Dermis microvascular lymphatic vessel endothelial cell (primary cell): ENCODE results near the gene TMEM131. TPM values are rescaled to one million over a fixed set of nuclear protein-coding genes. Genes with fewer than 3 reads are reported as not detected.

Experiments
- DNase-seq, 2 donors: peaks; one replicate each; pipeline versions ENCODE4 v3.0.0 to v3.0.0-alpha.2; 2010; ENCODE audit warnings: low read depth in 2 of 2
- total RNA-seq: library from RNA; depleted of rRNA; stranded (reverse); fragments of >200 nt; gene quantifications from 2 replicates; pipeline ENCODE4 v1.2.1, GENCODE V29; 2014

Gene TMEM131
- total RNA-seq, 1 donor from 2014 or later, result 9.2 TPM

DNA sequence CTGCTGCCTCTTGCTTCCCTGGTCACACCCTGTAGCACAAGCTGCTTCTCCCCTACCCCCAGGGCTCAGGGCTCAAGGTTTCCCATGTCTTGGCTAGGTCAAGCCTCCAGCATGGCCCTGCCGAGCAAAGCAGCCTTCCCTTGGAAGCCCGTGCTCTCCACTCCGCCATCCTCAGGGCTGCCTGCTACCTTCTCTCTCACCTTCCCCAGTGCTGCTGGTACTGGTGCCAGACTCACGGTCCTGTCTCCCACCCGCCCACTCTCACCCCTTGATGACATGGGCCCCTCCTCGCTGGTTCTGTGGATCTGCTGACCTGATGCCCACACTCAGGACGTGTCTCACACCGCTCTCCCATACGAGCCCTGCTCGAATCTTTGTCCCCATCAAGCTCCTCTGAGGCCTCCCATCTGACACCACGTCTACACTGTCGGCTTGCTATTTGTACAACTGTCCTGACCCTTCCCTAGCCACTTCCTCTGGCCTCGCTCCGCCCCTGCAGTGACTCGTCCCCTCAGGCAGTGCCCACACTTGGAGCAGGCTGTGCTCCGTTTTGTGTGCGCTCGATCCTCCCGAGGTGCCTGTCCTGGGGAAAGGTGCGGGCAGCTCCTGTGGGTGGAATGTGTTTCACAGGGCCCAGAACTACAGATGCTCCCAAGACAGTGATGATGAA, 232.4 kb downstream of the TMEM131 start:
- DNase-seq, result no peak

DNA sequence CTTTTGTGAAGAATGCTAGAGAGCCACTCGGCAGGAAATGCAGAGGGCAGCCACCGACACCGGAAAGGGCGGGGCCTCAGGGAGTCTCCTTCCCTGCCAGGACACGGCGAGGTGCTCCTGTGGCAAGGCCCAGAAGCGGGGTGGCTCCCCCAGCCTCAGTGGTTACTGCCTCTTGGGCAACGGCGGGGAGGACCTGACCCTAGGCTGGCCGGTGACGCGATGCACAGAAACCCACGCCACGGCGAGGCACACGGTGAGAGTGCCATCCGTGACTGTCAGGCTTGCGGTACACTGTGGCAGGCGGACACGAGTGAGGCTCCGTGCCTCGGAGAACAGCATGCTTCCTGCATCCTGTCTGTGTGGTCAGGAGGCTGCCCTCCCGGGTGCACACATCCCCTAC, 234.6 kb downstream of the TMEM131 start:
- DNase-seq, result no peak

DNA sequence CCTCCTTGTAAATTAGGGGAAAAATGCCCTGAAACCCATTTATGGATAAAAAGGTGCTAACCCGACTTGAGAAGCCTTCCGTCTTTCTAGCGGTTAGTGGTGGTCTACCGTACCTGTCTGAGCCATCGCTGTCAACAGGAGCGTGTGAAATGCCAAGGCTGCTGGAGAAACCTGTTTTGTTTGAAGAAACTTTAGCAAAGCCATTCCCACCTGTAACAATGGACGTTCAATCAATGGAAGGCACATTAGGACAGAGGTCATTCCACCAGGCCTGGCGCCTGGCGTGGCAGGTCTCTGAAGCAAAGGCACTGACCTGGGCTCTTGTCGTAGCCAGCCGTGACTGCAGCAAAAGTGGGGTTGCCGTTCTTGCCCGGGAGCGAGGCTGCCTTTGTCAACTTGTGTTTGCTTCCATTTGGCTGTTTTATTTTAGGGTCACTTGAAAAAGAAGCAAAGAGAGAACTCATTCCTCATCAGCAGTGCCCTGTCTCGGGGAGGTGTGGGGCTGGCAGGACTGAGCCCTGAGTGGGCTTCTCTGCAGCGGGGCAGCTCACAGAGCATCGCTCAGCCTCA, 235.2 kb downstream of the TMEM131 start:
- DNase-seq, result no peak

DNA sequence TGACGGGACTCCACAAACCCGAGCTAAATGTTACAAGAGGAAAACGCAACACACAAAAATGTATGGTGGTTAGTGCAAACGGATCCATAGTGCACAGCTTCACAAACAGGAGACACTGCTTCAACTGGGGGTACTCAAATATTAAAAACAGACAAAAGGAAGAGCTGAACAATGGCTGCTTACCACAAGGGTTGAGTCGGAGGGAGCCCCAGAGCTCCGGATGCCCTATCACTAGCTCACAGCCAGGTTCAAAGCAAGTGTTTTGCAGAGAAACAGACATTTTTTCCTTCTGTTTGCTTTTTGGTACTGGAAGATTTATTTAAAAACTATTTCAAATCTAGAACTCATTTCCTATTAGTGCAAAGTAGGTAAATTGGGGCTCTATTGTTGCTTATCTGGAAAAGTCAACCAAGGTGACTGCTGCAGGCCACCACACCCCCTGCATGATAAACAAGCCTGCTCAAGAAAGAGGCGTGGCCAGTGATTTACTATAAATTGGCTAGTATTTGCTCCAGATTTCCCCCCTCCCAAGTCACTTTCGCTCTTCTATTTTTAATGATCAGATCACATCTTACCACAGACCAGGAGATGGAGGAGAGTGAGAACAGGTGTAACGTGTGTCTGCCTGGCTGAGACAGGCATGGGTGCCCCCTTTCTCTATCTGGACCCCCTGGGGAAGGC, 235.9 kb downstream of the TMEM131 start:
- DNase-seq, result no peak

DNA sequence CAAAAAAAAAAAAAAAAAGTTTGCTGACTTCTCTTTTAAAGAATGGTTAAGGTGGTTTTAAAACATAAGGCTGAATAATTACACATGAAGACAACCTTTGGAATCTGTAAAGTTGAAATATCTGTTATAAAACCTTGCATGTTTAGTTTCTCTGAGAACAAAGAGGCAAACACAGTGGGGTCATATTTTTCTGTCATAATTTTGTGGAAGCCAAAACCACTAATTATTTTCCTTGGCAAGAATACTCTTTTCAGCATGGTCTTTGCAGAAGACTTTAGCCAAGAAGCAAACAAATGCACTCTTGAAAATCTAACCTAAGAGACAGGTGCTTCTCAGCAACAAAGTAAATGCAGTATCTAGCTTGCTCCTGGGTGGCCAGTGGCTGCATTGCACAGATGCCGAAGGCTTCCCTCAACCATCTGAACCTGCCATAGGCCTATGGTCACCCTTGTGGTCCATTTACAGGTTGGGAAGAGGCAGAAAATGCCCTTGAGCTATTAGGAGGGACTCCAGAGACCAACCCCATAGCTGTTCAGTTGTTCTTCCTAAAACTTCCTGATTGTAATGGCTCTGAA, 237.5 kb downstream of the TMEM131 start:
- no peak for DNase-seq

DNA sequence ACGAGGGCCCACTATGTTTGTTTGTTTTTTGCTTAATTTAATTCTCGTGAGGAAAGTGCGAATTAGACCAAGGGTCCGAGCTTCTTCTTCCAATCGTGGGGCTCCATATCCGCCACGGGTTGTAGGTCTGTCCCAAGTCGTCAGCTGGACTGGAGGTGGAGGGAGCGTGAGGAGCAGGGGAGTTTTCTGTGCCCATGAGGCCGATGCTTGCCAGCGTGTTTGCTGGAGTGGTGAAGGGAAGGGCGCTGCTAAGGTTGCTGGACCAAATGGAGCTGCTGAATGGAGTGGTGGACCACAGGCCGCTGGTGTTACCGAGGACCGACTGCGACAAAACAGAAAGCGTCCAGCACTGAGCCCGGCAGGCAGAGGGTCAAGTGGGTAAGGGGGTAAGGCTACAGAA, 238.7 kb downstream of the TMEM131 start:
- DNase-seq, result no peak

DNA sequence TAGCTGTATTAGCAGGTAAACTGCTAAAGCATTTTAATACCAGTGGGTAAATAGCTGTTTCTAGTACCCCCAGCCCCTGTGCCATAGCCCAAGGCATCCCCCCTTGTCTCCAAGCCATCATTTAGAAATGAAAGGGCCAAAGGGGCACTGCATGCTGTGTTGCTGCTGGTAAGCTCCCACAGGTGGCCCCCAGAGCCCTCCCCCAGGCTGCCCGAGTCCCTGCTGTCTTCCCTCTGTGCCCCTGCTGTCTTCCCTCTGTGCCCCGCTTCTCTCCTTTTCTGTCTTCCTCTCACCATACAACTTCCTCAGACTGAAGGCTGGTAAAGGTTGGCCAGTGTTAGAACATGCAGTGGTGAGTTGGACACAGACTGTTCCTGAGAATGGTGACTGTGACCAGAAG, 240.3 kb downstream of the TMEM131 start:
- DNase-seq, result no peak

DNA sequence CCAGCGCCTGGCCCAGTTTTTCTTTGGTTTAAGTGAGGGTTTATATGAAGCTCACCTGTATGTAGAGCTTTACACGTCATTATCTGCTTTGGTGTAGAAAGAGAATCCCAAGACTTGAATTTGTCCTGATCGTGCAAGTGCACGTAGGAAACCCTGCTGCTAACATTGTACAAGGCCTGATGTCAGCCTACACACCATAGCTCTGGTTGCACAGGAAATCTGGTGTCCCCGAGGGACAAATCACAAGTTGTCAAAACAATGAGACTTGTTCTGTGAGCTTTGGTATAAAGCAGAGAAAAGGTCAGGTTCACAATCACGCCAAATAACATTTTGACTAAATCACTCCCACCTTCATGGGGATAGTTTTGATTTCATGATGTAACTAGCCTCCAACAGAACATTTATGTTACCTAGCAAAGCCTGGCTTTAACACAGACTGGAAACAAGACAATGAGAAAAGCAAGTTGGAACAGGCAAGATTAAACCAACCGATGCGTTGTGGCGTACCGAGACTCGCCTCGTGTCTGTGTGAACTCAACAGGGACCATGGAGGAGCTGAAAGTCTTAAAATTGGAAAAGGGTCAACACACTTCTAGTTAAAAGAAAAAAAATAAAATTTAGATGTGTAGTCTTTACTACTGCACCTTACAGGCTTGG, 240.9 kb downstream of the TMEM131 start:
- DNase-seq, result no peak

DNA sequence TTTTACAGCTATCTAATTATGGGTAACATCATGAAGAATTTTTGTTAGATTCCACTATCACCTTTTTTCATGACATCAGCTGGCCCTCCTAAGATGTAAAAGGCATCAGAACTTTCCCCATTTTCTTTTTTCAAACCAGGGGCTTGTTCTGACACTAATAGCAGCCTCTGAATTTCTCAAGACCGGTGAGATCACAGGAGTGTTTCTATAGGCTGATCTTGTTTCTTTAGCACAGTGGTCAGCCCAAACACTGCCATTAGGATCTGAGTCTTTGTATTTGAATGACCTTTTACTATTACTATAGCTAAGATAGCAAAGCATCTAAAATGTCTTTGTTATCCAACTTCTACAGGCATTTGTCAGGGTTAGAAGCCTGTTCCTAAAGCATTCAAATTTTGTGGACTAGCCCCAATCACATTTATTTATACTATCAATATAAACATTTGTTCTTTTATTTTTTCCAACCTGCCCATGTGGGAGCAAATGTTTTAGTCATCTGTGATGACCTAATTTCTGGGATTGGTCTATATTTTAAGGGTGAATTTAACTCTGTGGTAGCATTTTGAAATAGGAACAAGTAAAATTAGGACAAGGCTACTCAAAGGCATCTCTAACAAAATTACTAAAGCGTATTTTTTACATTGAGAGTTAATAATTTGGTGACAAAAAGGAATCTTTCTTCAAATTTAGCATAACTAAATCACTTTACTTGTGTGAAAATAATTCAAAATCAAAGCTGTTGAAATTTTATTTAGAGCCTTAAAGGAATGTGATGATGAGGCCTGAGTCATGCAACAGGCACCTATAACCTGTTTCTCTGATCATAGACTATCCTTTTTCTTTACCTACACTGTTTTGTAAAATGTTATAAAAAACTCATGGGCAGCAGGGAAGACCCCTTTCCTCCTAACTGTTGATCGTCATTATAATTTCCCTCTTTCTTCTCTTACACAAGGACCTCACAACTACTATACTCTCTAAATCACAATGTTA, 243.1 kb downstream of the TMEM131 start:
- no peak for DNase-seq

DNA sequence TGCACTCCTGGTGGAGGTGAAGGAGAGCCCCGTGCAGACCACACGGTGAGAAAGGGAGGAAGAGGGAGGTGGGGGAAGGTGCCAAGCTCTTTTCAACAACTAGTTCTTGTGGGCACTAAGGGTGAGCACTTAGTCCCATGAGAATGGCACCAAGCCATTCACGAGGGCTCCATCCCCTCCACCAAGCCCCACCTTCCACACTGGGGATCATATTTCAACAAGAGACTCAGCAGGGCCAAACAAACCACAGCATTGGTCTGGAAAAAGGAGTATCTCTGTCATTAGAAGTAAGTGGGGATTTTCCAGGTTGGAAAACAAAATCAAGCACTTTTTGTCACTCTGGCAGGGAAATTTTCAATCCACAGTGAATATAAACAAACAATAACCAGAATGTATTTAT, 244.0 kb downstream of the TMEM131 start:
- DNase-seq, result peak in 1 of 2 donors; percentile 19

DNA sequence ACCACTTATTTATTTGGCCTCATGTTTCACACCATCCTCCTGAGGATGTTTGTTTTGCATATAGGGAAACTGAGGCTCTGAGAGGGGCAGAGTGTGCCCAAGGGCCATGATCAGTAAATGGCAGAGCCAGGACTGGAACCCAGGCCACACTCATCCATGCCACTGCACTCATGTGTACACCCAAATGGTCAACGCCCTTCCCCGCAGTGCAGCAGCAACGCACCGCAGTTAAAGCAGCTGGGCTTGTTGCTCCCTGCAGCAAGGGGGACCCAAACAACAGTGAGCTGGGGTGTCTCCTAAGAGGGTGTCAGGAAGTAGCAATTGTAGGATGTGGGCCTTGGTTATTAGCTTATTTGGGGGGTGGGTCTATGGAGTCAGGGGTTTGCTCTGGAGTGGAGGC, 245.7 kb downstream of the TMEM131 start:
- DNase-seq, result no peak

DNA sequence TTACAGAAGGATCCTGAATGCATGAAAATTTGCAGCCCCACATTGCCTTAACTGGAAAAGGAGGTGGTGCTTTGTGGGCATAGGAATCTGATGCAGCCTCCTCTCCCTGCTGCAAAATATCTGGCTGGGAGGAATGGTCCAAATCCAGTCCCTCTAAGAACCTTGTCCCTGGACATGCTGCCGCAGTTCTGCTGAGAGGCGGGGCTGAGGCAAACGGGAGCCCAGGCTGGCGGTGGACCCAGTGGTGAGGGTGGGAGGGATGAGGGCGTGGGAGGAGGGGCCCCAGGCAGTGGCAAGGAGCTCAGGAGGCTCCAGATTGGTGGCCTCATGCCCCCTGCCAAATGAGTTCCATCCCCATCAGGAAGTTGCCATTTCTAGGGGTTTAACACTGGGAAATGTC, 246.2 kb downstream of the TMEM131 start:
- DNase-seq, result no peak

DNA sequence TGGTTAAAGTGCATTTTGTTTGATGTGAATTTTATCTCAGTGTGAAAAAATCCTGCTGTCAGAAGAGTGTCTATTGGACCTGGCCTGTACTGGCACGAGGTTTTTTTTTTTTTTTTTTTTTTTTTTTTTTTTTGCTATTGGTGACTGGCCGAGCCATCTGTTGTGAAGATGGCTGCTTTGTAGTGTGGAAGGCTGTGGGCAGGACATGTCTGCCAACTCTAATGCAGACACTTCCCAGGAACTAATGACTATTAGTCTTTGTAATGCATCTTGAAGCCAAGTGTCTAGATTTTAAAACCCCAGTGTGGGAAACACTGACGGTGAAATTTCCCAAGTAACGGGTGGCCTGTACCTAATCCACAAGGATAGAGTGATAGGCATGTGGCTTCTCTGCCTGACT, 248.0 kb downstream of the TMEM131 start:
- no peak for DNase-seq

DNA sequence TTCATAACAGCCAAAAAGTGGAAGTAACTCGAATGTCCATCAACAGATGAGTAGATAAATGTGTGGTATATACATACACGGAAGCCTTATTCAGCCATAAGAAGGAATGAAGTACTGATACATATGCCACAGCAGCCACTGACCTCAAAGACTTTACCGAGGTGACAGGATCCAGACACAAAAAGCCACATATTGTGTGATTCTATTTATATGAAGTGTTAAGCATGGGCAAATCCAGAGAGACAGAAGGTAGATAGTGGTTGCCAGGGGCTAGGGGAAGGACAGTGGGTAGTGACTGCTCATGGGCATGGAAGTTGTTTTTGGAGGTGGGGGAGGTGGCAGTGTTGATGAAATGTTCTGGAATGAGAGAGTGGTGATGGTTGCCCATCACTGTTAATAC, 248.5 kb downstream of the TMEM131 start:
- DNase-seq, result no peak

DNA sequence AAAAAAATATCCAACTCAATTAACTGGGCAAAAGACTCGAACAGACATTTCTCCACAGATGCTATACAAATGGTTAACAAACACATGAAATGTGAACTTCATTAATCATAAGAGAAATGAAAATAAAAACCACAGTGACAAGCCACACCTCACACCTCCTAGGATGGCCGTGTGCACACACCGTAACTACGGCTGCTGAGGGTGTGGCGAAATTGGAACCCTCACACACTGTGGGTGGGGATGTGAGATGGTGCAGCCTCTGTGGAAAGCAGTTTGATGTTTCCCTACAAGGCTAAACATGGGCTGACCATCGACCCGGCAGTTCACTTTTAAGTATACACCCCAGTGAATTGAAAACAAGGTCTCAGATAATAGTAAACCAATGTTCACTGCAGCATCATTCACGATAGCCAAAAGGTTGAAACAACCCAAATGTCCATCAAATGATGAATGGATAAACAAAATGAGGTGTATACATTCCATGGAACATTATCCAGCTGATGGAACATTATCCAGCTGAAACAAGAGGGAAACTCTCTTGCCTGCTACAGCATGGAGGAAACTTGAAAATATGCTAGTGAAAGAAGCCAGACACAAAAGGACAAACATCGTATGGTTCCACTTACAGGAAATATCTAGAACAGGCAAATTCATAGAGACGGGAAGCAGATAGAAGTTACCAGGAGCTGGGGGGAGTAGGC, 250.1 kb downstream of the TMEM131 start:
- DNase-seq, result no peak

DNA sequence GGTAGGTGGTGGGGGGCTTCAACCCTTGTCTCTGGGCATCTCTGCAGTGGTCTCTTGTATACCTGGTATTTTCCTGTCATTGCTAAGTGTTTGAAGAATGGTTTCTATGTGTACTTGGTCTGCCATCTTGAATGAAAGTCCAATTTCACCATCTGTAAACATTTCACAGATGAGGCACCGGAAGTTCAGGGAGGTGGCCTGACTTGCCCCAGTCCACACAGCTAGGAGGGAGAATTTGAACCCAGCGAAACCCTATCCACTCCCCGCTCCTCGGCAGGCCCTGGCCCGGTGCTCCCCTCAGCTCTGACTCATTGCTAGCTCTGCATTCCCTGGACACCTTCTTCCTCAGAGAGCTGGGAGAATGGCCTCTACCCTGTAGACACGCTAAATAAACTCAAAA, 251.8 kb downstream of the TMEM131 start:
- DNase-seq, result no peak

DNA sequence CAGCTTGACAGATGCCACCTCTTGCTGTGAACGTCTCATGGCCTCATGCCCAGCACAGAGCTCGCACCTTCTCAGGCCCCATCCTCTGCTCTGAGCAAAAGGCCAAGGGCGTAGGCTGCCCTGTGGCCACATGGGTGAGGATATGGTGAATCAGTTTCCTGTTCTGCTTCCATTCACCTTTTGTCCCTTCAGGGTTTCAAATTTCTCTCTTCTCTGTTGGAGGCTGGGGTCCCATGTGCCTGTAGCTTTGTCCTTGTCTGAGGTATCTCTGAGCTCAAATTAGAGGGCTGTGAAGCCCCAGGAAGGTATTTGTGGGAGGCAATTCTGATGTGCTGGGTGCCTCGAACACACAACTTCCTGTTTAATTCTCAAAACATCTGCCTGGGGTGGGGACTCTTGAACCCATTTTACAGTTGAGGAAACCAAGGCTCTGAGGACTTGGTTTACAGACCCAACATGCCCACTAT, 253.3 kb downstream of the TMEM131 start:
- peak in 1 of 2 donors; percentile 39 for DNase-seq

DNA sequence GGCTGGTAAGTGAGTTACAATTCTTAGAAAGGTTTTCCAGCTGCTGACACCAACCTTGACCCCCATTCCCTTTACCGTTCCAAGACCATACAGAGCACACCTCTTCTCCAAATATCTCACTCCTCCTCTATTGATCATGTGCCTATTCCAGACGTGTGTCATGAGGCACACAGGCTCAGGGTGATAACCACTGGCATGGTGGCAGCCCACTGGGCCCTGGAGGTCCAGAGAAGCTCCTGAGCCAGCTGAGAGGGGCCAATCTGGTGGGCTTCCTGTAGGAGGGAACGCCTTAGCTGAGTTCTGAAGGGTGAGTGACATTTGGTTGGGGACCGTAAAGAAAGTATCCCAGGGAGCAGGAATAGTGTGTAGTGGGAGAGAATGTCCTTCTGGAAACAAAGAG, 254.1 kb downstream of the TMEM131 start:
- no peak for DNase-seq

DNA sequence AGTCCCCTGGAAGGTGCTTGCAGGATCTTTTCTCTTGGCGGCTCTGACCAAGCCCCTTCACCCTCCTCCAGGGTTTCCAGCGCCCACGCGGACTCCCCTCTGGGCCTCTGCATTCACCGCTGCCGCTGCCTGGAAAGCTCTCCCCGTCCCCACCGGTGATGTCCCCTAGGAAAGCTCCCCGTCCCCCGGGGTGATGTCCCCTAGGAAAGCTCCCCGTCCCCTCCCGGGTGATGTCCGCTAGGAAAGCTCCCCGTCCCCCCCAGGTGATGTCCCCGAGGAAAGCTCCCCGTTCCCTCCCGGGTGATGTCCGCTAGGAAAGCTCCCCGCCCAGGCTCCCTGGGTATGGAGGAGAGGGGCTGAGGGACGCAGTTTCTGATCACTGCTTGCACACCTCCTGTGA, 254.5 kb downstream of the TMEM131 start:
- no peak for DNase-seq

DNA sequence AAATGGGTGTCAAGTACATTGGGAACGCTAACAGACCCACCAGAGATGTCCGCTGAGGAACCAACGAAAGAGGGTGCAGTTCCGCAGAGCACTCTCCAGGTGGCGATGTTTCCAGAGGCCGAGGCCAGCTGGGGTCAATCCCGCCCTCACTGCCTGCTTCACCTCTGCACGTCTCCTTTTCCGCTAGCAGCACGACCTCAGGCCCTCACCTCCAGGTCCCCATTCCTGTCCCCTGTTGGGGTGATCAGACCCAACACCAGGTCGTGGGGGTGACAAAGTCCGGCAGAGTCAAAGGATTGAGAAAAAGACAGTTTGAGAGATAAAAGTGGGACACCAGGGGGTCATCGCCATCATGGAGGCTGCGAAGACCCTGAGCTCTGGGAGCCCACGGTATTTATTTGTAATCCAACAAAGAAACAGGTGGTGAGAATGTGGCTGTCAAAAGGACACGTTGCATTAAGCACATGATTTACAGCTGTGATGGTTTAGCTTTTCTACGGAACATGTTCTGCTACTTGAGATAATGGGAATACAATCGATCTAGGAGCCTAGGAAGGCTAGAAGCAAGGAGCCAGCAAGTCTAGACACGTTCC, 255.1 kb downstream of the TMEM131 start:
- peak in 1 of 2 donors; percentile 26 for DNase-seq
